Bronchial epithelial cell (primary cell): ENCODE results near the gene TMEM11. TPM values are rescaled to one million over a fixed set of nuclear protein-coding genes. Genes with fewer than 3 reads are reported as not detected.

Experiments used
- DNase-seq: peaks from one replicate; pipeline ENCODE4 v3.0.0-alpha.2; 2010; ENCODE audit warnings: low read depth
- FAIRE-seq: peaks from 2 replicates; lab custom pipeline; 2011; peaks lifted over from hg19 to GRCh38; lab: Jason Lieb, UNC
- H3K27me3 ChIP-seq: 2 replicates; pipeline ENCODE4 v1.5.1; 2011; ENCODE audit warnings: low read length; ENCODE audit not compliant: control insufficient read depth, insufficient read depth
- H3K36me3 ChIP-seq: 2 replicates; pipeline ENCODE4 v1.5.1; 2011; ENCODE audit warnings: low read length; ENCODE audit not compliant: control insufficient read depth, insufficient read depth
- H3K4me3 ChIP-seq: 2 replicates; pipeline ENCODE4 v1.5.1; 2011; ENCODE audit warnings: mild to moderate bottlenecking, low read depth, low read length, control low read depth
- total RNA-seq: library from RNA; depleted of rRNA; stranded (reverse); fragments of >200 nt; gene quantifications from 2 replicates; pipeline ENCODE4 v1.2.1, GENCODE V29; 2014
- TF ChIP-seq, protein P1 (sequence below): IDR thresholded peaks from 2 replicates; pipeline ENCODE4 v1.5.1; 2011; ENCODE audit warnings: mild to moderate bottlenecking, moderate library complexity, low read length, control low read depth, inconsistent platforms; ENCODE audit not compliant: insufficient read depth, severe bottlenecking

TMEM11 gene
- total RNA-seq, 1 donor from 2014 or later, result 15.8 TPM

DNA sequence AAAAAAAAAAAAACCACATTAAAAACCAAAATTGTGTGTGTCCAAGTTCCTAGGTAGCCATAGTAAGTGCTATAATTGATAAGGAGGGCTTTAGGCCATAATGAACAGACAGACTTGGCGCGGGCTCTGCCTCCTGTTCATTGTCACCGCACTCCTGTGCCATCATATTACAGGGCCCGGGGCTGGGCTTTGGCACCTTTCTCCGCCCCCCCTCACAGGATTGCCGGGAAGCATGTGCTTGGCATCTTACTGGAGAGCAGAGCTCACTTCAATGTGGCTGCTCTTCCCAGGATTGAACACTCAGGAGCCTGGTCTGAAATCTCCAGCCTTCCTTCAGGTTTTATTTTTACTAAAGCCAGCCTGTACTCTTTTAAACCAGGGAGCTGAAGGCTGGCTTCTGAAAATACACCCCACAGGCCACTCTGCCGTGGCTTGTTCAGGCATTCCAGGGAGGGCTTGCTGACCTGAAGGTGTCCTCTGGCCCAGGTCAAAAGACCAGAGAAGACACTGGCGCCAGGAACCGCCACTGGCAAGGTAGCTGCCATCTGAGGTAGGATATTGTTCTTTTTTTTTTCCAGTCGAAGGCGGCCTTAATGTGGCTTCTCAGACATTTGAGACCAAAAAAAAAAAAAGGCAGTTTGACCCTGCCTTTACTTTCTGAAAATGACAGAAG is 47.9 kb downstream of the TMEM11 start:
- H3K4me3 ChIP-seq, result no peak overlapping the region
- DNase-seq, result no peak
- FAIRE-seq, result no peak
- TF ChIP-seq, protein P1, sequence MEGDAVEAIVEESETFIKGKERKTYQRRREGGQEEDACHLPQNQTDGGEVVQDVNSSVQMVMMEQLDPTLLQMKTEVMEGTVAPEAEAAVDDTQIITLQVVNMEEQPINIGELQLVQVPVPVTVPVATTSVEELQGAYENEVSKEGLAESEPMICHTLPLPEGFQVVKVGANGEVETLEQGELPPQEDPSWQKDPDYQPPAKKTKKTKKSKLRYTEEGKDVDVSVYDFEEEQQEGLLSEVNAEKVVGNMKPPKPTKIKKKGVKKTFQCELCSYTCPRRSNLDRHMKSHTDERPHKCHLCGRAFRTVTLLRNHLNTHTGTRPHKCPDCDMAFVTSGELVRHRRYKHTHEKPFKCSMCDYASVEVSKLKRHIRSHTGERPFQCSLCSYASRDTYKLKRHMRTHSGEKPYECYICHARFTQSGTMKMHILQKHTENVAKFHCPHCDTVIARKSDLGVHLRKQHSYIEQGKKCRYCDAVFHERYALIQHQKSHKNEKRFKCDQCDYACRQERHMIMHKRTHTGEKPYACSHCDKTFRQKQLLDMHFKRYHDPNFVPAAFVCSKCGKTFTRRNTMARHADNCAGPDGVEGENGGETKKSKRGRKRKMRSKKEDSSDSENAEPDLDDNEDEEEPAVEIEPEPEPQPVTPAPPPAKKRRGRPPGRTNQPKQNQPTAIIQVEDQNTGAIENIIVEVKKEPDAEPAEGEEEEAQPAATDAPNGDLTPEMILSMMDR, result no peak
- no peaks in the 10 kb centered on the region for H3K27me3 ChIP-seq
- H3K36me3 ChIP-seq, result no peaks in the 10 kb centered on the region

DNA sequence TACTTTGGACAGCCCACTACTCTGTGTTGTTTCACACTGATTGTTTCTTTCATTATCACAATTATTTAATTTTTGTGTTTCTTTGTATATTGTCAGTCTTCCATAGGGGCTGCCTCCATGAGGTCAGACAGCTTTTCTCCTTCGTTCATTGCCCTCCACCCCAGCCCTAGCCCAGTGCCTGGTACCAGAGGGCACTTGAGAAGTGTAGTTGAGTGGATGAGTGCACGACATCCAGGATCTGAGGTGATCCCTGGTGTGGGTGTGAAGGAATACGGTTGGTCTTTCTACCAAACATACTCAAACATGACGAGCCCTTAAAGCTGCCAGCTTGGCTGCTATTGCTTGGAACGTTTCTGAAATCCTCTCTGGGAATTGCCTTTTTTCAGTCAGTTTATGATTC is 49.3 kb downstream of the TMEM11 start:
- no peak for FAIRE-seq
- Histone ChIP-seq H3K27me3 (no peaks in the 10 kb centered on the region), H3K4me3 (no peak overlapping the region), H3K36me3 (no peaks in the 10 kb centered on the region)
- no peak for DNase-seq
- TF ChIP-seq, protein P1, result no peak

DNA sequence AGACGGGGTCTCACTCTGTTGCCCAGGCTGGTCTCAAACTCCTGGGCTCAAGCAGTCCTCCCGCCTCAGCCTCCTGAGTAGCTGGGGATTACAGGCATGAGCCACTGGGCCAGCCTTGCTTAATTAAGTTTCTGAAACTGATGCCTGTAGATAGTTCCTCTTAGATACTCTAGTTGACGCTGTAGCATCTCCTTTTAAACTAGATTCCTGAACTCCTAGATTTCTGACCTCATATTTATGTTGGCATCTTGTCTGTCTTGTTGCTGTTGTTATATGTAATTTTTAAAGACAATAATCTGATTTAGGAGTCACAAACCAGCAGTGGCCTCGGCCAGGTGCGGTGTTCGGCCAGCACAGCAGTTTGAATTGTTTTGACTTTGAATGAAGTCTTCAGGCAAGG is 49.7 kb downstream of the TMEM11 start:
- DNase-seq (no peak), FAIRE-seq (no peak)
- TF ChIP-seq, protein P1, result no peak
- Histone ChIP-seq H3K4me3 (no peak overlapping the region), H3K27me3 (no peaks in the 10 kb centered on the region), H3K36me3 (no peaks in the 10 kb centered on the region)

DNA sequence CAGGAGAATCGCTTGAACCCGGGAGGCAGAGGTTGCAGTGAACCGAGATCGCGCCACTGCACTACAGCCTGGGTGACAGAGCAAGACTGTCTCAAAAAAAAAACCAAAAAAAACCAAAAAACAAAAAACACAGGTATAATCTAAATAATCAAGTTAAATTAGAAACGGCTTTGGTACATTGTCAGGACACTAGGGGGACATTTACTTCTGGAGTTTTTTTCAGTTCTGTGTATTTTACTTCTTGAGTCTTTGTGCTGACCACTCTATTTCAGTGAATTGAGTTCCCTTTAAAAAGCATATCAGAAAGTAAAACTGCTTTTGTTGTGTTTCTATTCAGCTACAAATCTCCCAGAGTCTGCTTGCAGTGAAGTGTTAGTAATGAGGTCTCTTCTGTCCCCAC is 50.9 kb downstream of the TMEM11 start:
- DNase-seq (no peak), FAIRE-seq (no peak)
- TF ChIP-seq, protein P1, result no peak
- Histone ChIP-seq H3K36me3 (no peaks in the 10 kb centered on the region), H3K27me3 (no peaks in the 10 kb centered on the region), H3K4me3 (no peak overlapping the region)

DNA sequence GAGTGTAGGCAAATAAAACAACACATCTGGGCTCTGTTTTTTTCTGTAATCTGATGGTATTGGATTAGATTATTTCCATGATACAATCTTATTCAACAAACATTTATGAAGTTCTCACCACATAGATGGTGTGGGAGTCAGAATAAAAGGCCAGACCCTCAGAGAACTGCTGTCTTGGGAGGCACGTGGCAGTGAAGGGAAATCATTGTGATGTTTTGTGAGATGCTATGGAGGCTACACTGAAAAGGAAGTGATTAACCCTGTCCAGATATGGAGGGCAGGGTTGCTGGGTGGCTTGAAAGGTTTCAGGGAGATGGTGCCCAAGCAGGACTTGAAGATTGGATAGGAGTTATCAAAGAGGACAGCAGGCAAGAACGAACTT is 51.6 kb downstream of the TMEM11 start:
- no peaks in the 10 kb centered on the region for H3K36me3 ChIP-seq
- DNase-seq (no peak), FAIRE-seq (no peak)
- TF ChIP-seq, protein P1, result no peak
- no peaks in the 10 kb centered on the region for H3K27me3 ChIP-seq
- H3K4me3 ChIP-seq, result no peak overlapping the region
